Endodermal cell (in vitro differentiated cells): ENCODE data around the gene SLC35F1. TPM values are rescaled to one million over a fixed set of nuclear protein-coding genes. Genes with fewer than 3 reads are reported as not detected.

ENCODE experiments used
- DNase-seq: peaks from one replicate; pipeline ENCODE4 v3.0.0-alpha.2; 2017
- H3K27ac ChIP-seq: 2 replicates; pipeline ENCODE4 v1.5.1; 2013; ENCODE audit warnings: mild to moderate bottlenecking, low read depth, low read length, moderate library complexity
- H3K27me3 ChIP-seq: 2 replicates; pipeline ENCODE4 v1.6.1; 2013; ENCODE audit warnings: mild to moderate bottlenecking, low read length, moderate library complexity; ENCODE audit not compliant: insufficient read depth, control insufficient read depth, poor library complexity, severe bottlenecking
- H3K36me3 ChIP-seq: 2 replicates; pipeline ENCODE4 v1.7.0; 2013; ENCODE audit warnings: mild to moderate bottlenecking, low read length, moderate library complexity; ENCODE audit not compliant: control insufficient read depth, insufficient read depth
- H3K4me1 ChIP-seq: one replicate; pipeline ENCODE4 v1.7.0; 2013; ENCODE audit warnings: low read length; ENCODE audit not compliant: control insufficient read depth, insufficient read depth
- H3K4me3 ChIP-seq: 2 replicates; pipeline ENCODE4 v1.5.1; 2013; ENCODE audit warnings: mild to moderate bottlenecking, low read length, moderate library complexity
- H3K9ac ChIP-seq: 2 replicates; pipeline ENCODE4 v1.6.1; 2013; ENCODE audit warnings: mild to moderate bottlenecking, low read length, moderate library complexity; ENCODE audit not compliant: poor library complexity, severe bottlenecking; ENCODE audit errors: extremely low read depth
- H3K9me3 ChIP-seq: 2 replicates; pipeline ENCODE4 v1.6.1; 2013; ENCODE audit warnings: mild to moderate bottlenecking, low read length, moderate library complexity; ENCODE audit not compliant: control insufficient read depth
- H3K27ac Mint-ChIP-seq: 2 replicates; pipeline ENCODE4 v1.8.0; 2020; ENCODE audit warnings: mixed read lengths
- H3K27me3 Mint-ChIP-seq: 2 replicates; pipeline ENCODE4 v1.8.0; 2021; ENCODE audit warnings: mild to moderate bottlenecking, mixed read lengths; ENCODE audit not compliant: insufficient read depth
- H3K36me3 Mint-ChIP-seq: 2 replicates; pipeline ENCODE4 v1.8.0; 2020; ENCODE audit warnings: low read depth, mixed read lengths
- H3K4me1 Mint-ChIP-seq: 2 replicates; pipeline ENCODE4 v1.8.0; 2020; ENCODE audit warnings: mixed read lengths
- H3K4me3 Mint-ChIP-seq: 2 replicates; pipeline ENCODE4 v1.8.0; 2020; ENCODE audit warnings: mild to moderate bottlenecking, moderate library complexity, mixed read lengths
- H3K9me3 Mint-ChIP-seq: 2 replicates; pipeline ENCODE4 v1.8.0; 2020; ENCODE audit warnings: mild to moderate bottlenecking, mixed read lengths
- CTCF ChIP-seq: fragments of 200-600 bp; sonication (generic); conservative IDR thresholded peaks from 2 replicates; pipeline ENCODE4 v1.5.0; 2021; ENCODE audit warnings: antibody characterized with exemption, mild to moderate bottlenecking
- WGBS, 2 experiments: methylation state at CpG; one replicate each; pipeline versions ENCODE4 v1.1.5 to v1.1.7; 2013; ENCODE audit warnings: missing lambda C conversion rate in 2 of 2, mixed read lengths in 1 of 2; ENCODE audit not compliant: insufficient coverage in 1 of 2, insufficient read length in 1 of 2; 5-methylcytosine and 5-hydroxymethylcytosine counted together
- total RNA-seq, 2 donors: library from RNA; stranded (reverse); fragmentation: NEBNext Ultra II Directional in 1 of 2; extraction: Animal tissue kit (Norgen Biotek cat#: 25700) in 1 of 2; gene quantifications; 2 replicates in 1 of 2; 3 replicates in 1 of 2; pipeline ENCODE4 v1.2.1, GENCODE V29; 2021

The SLC35F1 gene
- total RNA-seq, 2 donors from 2014 or later, result 6.7 to 12.8 TPM

DNA sequence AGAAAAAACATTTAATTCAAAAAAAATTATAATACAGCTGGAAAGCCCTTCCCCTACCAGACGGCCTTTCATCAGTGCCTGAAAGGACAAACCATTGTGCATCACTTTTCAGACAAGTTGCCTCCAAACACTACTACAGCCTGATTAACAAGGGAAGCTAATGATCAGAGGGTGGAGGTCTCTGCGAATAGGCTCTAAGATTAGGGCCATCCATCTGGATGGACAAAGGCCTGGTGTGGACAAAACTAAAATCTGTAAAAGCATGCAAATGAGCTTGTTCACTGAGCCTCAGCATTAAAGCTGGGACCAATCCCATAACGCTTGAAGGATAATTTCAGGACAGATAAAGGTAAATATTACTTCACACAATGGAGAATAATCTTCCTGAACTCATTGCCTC, 412.4 kb downstream of the SLC35F1 start:
- H3K27me3 ChIP-seq, result no peaks in the 10 kb centered on the region
- no peaks in the 10 kb centered on the region for H3K27me3 Mint-ChIP-seq
- no peak for DNase-seq
- no peaks in the 10 kb centered on the region for H3K4me1 Mint-ChIP-seq
- H3K27ac ChIP-seq, result peak overlapping the region; percentile 62
- H3K9ac ChIP-seq, result no peak overlapping the region
- TF ChIP-seq CTCF, result no peak
- WGBS, 2 experiments, result 92 to 93% methylated on average over 2 to 3 of the region's 3 CpGs
- no peaks in the 10 kb centered on the region for H3K9me3 Mint-ChIP-seq
- H3K4me3 Mint-ChIP-seq, result no peak overlapping the region
- no peaks in the 10 kb centered on the region for H3K4me1 ChIP-seq
- H3K27ac Mint-ChIP-seq, result no peak overlapping the region
- no peaks in the 10 kb centered on the region for H3K9me3 ChIP-seq
- no peaks in the 10 kb centered on the region for H3K36me3 Mint-ChIP-seq
- H3K4me3 ChIP-seq, result no peak overlapping the region
- H3K36me3 ChIP-seq, result no peaks in the 10 kb centered on the region

- Histone ChIP-seq H3K4me3 (no peak overlapping the region), H3K9me3 (no peaks in the 10 kb centered on the region), H3K36me3 (no peaks in the 10 kb centered on the region), H3K27me3 (no peaks in the 10 kb centered on the region), H3K27ac (peak overlapping the region; percentile 62), H3K9ac (no peak overlapping the region), H3K4me1 (no peaks in the 10 kb centered on the region)
- Mint-ChIP-seq H3K4me3 (no peak overlapping the region), H3K27me3 (no peaks in the 10 kb centered on the region), H3K36me3 (no peaks in the 10 kb centered on the region), H3K4me1 (no peaks in the 10 kb centered on the region), H3K27ac (no peak overlapping the region), H3K9me3 (no peaks in the 10 kb centered on the region)
- no peak for DNase-seq
- TF ChIP-seq CTCF, result no peak
- WGBS, 2 experiments, result 87 to 89% methylated on average over 4 to 5 of the region's 5 CpGs
Measured at GRCh38 chr6:118319894-118320649, 413.0 kb downstream of the SLC35F1 start.

GRCh38 chr6:118320652-118321051, 413.6 kb downstream of the SLC35F1 start:
- Histone ChIP-seq H3K9ac (no peak overlapping the region), H3K9me3 (no peaks in the 10 kb centered on the region), H3K4me3 (no peak overlapping the region), H3K27me3 (no peaks in the 10 kb centered on the region), H3K36me3 (no peaks in the 10 kb centered on the region), H3K4me1 (no peaks in the 10 kb centered on the region), H3K27ac (no peak overlapping the region)
- Mint-ChIP-seq H3K27ac (no peak overlapping the region), H3K4me3 (no peak overlapping the region), H3K9me3 (no peaks in the 10 kb centered on the region), H3K4me1 (no peaks in the 10 kb centered on the region), H3K27me3 (no peaks in the 10 kb centered on the region), H3K36me3 (no peaks in the 10 kb centered on the region)
- no peak for TF ChIP-seq CTCF
- WGBS, 2 experiments, result 93 to 100% methylated on average over 1 to 2 of the region's 2 CpGs
- no peak for DNase-seq
